Loucy (cell line): ENCODE measurements around the gene INTS11.
A peak's percentile ranks its signal among the peaks of the same experiment; 100 is the strongest.

Experiments
- H2AFZ ChIP-seq: fragments of 200-600 bp; sonication (generic); 2 replicates; pipeline ENCODE4 v1.6.0; 2016; ENCODE audit warnings: antibody characterized with exemption, mild to moderate bottlenecking, low read length, moderate library complexity
- H3F3A ChIP-seq: fragments of 200-600 bp; 2 replicates; pipeline ENCODE4 v1.6.0; 2016; ENCODE audit warnings: antibody characterized with exemption, low read depth, mild to moderate bottlenecking
- H3K27me3 ChIP-seq: fragments of 200-600 bp; sonication (generic); 2 replicates; pipeline ENCODE4 v1.6.1; 2014; ENCODE audit warnings: low read length, mild to moderate bottlenecking; ENCODE audit not compliant: insufficient read depth, poor library complexity, severe bottlenecking
- H3K36me3 ChIP-seq: fragments of 200-600 bp; sonication (generic); 2 replicates; pipeline ENCODE4 v1.6.1; 2016; ENCODE audit warnings: low read length; ENCODE audit not compliant: insufficient read depth
- H3K4me1 ChIP-seq: fragments of 200-600 bp; sonication (generic); 2 replicates; pipeline ENCODE4 v1.5.1; 2014; ENCODE audit warnings: low read length, mild to moderate bottlenecking; ENCODE audit not compliant: insufficient read depth, poor library complexity, severe bottlenecking
- H3K4me2 ChIP-seq: fragments of 200-600 bp; sonication (generic); 2 replicates; pipeline ENCODE4 v1.6.0; 2014; ENCODE audit warnings: antibody characterized with exemption, low read length, low read depth, mild to moderate bottlenecking; ENCODE audit not compliant: poor library complexity, severe bottlenecking
- H3K4me3 ChIP-seq: fragments of 200-600 bp; sonication (generic); 2 replicates; pipeline ENCODE4 v1.5.1; 2014; ENCODE audit warnings: low read length, mild to moderate bottlenecking, mixed read lengths; ENCODE audit not compliant: poor library complexity, severe bottlenecking
- H3K79me2 ChIP-seq: fragments of 200-600 bp; sonication (generic); 2 replicates; pipeline ENCODE4 v1.6.1; 2014; ENCODE audit warnings: low read length; ENCODE audit not compliant: insufficient read depth
- H3K9ac ChIP-seq: fragments of 200-600 bp; sonication (generic); 2 replicates; pipeline ENCODE4 v1.6.0; 2014; ENCODE audit warnings: mild to moderate bottlenecking, low read depth, low read length, moderate library complexity; ENCODE audit not compliant: poor library complexity, severe bottlenecking
- H3K9me2 ChIP-seq: fragments of 200-600 bp; sonication (generic); replicated peaks from 2 replicates; pipeline ENCODE4 v1.6.1; 2016; ENCODE audit warnings: low read depth, low read length, mixed read lengths
- H3K9me3 ChIP-seq: fragments of 200-600 bp; sonication (generic); 2 replicates; pipeline ENCODE4 v1.6.1; 2014; ENCODE audit warnings: mild to moderate bottlenecking, antibody characterized with exemption, low read length, low read depth; ENCODE audit not compliant: insufficient read depth
- H4K20me1 ChIP-seq: fragments of 200-600 bp; sonication (generic); 2 replicates; pipeline ENCODE4 v1.6.0; 2014; ENCODE audit warnings: antibody characterized with exemption, low read length, mild to moderate bottlenecking; ENCODE audit not compliant: insufficient read depth, poor library complexity, severe bottlenecking
- EZH2phosphoT487 ChIP-seq: fragments of 200-600 bp; IDR thresholded peaks from 2 replicates; pipeline ENCODE4 v1.6.1; 2018; ENCODE audit warnings: antibody characterized with exemption, mild to moderate bottlenecking, moderate library complexity, borderline replicate concordance
- TF ChIP-seq, protein P1 (sequence below): fragments of 200-600 bp; sonication (generic); conservative IDR thresholded peaks from 2 replicates; pipeline ENCODE4 v1.5.1; 2014; ENCODE audit warnings: mild to moderate bottlenecking, antibody characterized with exemption, low read length

INTS11 gene

DNA sequence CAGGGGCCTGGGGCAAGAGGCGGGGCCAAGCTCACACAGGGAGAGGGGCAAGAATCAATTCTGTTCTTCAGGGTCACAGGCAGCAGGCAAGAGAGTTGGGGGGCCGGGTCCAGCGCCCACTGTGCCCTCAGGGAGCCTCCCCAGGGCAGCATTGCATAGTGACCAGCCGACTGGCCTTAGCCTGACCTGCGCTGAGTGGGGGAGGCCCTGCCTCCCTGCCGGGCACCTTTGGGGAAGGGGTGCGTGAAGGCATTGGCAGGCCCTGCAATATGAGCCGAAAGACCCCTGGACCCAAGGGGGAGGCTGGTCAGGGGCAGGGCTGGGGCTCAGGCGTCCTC, 32.0 kb downstream of the INTS11 start:
- H3F3A ChIP-seq = no peaks in the 10 kb centered on the region
- no peaks in the 10 kb centered on the region for H4K20me1 ChIP-seq
- no peaks in the 10 kb centered on the region for H3K4me1 ChIP-seq
- no peaks in the 10 kb centered on the region for H3K27me3 ChIP-seq
- TF ChIP-seq, protein P1, sequence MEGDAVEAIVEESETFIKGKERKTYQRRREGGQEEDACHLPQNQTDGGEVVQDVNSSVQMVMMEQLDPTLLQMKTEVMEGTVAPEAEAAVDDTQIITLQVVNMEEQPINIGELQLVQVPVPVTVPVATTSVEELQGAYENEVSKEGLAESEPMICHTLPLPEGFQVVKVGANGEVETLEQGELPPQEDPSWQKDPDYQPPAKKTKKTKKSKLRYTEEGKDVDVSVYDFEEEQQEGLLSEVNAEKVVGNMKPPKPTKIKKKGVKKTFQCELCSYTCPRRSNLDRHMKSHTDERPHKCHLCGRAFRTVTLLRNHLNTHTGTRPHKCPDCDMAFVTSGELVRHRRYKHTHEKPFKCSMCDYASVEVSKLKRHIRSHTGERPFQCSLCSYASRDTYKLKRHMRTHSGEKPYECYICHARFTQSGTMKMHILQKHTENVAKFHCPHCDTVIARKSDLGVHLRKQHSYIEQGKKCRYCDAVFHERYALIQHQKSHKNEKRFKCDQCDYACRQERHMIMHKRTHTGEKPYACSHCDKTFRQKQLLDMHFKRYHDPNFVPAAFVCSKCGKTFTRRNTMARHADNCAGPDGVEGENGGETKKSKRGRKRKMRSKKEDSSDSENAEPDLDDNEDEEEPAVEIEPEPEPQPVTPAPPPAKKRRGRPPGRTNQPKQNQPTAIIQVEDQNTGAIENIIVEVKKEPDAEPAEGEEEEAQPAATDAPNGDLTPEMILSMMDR = no peak
- no peak for TF ChIP-seq EZH2phosphoT487
- no peaks in the 10 kb centered on the region for H3K9me3 ChIP-seq
- H3K4me3 ChIP-seq = no peak overlapping the region
- H3K9me2 ChIP-seq = no peaks in the 10 kb centered on the region
- no peaks in the 10 kb centered on the region for H3K79me2 ChIP-seq
- no peaks in the 10 kb centered on the region for H3K36me3 ChIP-seq
- H2AFZ ChIP-seq = no peak overlapping the region
- H3K4me2 ChIP-seq = no peak overlapping the region
- H3K9ac ChIP-seq = no peak overlapping the region

GRCh38 chr1:1291548-1292441, 32.7 kb downstream of the INTS11 start:
- H4K20me1 ChIP-seq = no peaks in the 10 kb centered on the region
- H3K4me3 ChIP-seq = no peak overlapping the region
- H3K9me2 ChIP-seq = no peaks in the 10 kb centered on the region
- no peaks in the 10 kb centered on the region for H3K9me3 ChIP-seq
- H3K27me3 ChIP-seq = no peaks in the 10 kb centered on the region
- H3K36me3 ChIP-seq = no peaks in the 10 kb centered on the region
- TF ChIP-seq, protein P1 = peak; percentile 63
- TF ChIP-seq EZH2phosphoT487 = no peak
- H3F3A ChIP-seq = no peaks in the 10 kb centered on the region
- no peaks in the 10 kb centered on the region for H3K4me1 ChIP-seq
- no peak overlapping the region for H3K4me2 ChIP-seq
- no peaks in the 10 kb centered on the region for H3K79me2 ChIP-seq
- H3K9ac ChIP-seq = no peak overlapping the region
- no peak overlapping the region for H2AFZ ChIP-seq

DNA sequence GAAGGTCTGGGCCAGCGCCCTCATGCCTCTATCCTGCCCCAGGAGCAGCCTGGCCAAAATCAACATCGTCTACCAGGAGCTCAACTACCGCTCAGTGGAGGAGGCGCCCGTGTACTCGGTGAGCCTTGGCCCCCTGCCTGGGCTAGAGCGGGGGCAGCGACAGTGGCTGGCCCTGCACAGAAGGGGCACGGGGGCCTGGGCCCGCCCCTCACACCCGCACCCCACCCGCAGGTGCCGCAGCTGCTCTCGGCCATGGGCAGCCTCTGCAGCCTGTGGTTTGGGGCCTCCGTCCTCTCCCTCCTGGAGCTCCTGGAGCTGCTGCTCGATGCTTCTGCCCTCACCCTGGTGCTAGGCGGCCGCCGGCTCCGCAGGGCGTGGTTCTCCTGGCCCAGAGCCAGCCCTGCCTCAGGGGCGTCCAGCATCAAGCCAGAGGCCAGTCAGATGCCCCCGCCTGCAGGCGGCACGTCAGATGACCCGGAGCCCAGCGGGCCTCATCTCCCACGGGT, 33.4 kb downstream of the INTS11 start:
- H3K4me3 ChIP-seq = no peak overlapping the region
- H4K20me1 ChIP-seq = no peaks in the 10 kb centered on the region
- H2AFZ ChIP-seq = no peak overlapping the region
- H3K9me2 ChIP-seq = no peaks in the 10 kb centered on the region
- no peak for TF ChIP-seq EZH2phosphoT487
- TF ChIP-seq, protein P1 = no peak
- no peaks in the 10 kb centered on the region for H3K79me2 ChIP-seq
- no peaks in the 10 kb centered on the region for H3K36me3 ChIP-seq
- H3F3A ChIP-seq = no peaks in the 10 kb centered on the region
- no peaks in the 10 kb centered on the region for H3K9me3 ChIP-seq
- H3K4me1 ChIP-seq = no peaks in the 10 kb centered on the region
- H3K4me2 ChIP-seq = no peak overlapping the region
- no peaks in the 10 kb centered on the region for H3K27me3 ChIP-seq
- no peak overlapping the region for H3K9ac ChIP-seq
